CD4-positive, alpha-beta T cell treated with Interleukin-15 for 4 hours (primary cell): ENCODE measurements around the gene UXT.
"Not testable (repeated sequence)": the region's sequence is repeated elsewhere in the genome, so short reads cannot be mapped to it uniquely, and the experiment has no call there.

Experiments
- DNase-seq: peaks from one replicate; pipeline ENCODE4 v3.0.0-alpha.2; 2020; ENCODE audit warnings: low spot score

UXT gene

GRCh38 chrX:47614618-47615017, 44.4 kb downstream of the UXT start:
- no peak for DNase-seq

DNA sequence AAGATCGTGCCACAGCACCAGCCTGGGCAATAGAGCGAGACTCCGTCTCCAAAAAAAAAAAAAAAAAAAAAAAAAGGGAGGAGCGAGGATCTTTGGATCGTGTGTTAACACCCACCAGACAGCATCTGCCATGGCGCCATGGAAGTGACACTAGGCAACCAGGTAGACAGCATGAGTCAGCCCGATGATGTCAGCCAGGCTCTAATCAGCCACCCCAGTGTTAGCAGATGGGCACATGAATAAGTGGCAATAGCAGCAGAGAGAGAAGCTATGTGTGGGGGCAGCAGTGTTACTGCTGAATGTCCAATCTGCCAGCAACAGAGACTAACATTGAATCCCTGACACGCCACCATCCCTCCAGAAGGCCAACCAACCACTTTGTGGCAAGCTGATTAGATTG, 45.9 kb downstream of the UXT start:
- DNase-seq = no peak

GRCh38 chrX:47612418-47612817, 46.6 kb downstream of the UXT start:
- no peak for DNase-seq

DNA sequence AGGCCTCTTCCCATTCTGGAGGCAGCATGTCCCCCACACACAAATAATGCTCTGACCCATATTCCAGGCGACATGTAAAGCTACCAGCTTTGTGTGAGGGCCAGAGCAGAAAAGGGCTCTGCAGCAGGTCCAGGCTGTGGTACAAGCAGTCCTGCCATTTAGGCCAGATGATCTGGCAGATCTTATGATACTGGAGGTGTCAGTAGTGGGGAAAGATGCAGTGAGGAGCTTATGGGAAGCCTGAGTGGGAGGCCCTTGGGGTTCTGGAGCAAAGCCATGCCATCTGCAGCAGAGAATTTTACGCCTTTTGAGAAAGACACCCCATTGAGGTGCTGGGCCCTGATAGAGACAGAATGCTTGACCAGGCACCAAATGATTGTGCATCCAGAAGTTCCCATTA, 47.1 kb downstream of the UXT start:
- no peak for DNase-seq

- DNase-seq = no peak
Measured at GRCh38 chrX:47611489-47611888, 47.5 kb downstream of the UXT start.

DNA sequence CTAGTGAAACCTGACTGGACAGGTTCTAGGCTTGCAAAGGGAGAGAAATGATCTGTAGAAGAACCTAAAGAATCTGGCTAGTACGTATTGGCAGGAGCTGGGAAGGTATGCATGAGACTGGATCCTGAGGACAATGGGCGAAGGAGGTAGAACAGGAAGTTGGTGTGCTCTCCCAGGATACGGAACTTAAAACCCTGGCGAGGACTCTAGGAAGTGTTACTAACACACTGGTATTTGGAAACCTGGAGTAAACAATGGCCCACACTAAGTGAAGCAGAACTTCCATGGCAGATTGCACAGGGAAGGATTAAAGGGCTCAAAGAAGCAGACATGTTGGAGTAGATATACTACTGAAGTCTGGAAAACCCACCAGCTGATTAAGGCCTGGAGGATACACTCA, 48.5 kb downstream of the UXT start:
- DNase-seq = no peak

- no peak for DNase-seq
Measured at GRCh38 chrX:47608130-47608810, 50.7 kb downstream of the UXT start.

GRCh38 chrX:47607091-47607490, 51.9 kb downstream of the UXT start:
- DNase-seq = no peak

GRCh38 chrX:47605024-47605423, 54.0 kb downstream of the UXT start:
- DNase-seq = no peak

DNA sequence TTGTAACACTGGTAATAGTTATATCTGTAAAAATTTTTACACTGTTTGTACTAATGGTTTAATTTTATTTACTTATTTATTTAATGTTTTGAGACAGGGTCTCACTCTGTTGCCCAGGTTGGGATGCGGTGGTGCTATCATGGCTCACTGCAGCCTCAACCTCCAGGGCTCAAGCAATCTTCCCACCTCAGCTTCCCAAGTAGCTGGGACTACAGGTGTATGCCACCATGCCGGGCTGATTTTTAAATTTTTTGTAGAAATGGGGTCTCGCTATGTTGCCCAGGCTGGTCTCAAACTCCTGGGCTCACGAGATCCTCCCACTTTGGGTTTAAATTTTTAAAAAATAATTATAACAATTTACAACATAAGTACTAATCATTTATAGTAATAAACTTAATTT, 55.9 kb downstream of the UXT start:
- DNase-seq = not testable (repeated sequence)
